PC-3 (cell line): ENCODE measurements around the gene PHKB. TPM values are rescaled to one million over a fixed set of nuclear protein-coding genes. Genes with fewer than 3 reads are reported as not detected.

Source experiments
- ATAC-seq: fragments of 200-7000 bp; cut with Tn5 transposase; 2 replicates; pipeline ENCODE4 v1.9.1; 2020; ENCODE audit warnings: mild to moderate bottlenecking, moderate library complexity
- BruUV-seq: library from RNA; stranded (reverse); fragments of 400-500 nt; replicated peaks from 2 replicates; lab custom pipeline; 2021; lab: Mats Ljungman, UMichigan
- CTCF ChIA-PET: fragments of 300-600 bp; sonication (Branson Sonifier 250); formaldehyde crosslinking; loops from one replicate; lab custom pipeline; 2022; ENCODE audit warnings: antibody characterized with exemption; lab: Charles Lee
- POLR2A ChIA-PET: fragments of 300-600 bp; sonication (Branson Sonifier 250); formaldehyde crosslinking; loops from one replicate; lab custom pipeline; 2022; ENCODE audit warnings: antibody characterized with exemption; ENCODE audit not compliant: unreplicated experiment; lab: Charles Lee
- DNase-seq: peaks from one replicate; pipeline ENCODE4 v3.0.0-alpha.2; 2015
- H2AFZ ChIP-seq: fragments of 300-600 bp; sonication (generic); 2 replicates; pipeline ENCODE4 v1.6.0; 2016; ENCODE audit warnings: antibody characterized with exemption, low read length
- H3F3A ChIP-seq: fragments of 300-600 bp; sonication (generic); one replicate; pipeline ENCODE4 v1.6.0; 2017; ENCODE audit warnings: antibody characterized with exemption, low read length, control low read depth, mild to moderate bottlenecking; ENCODE audit not compliant: unreplicated experiment
- H3K27ac ChIP-seq: fragments of 300-600 bp; sonication (generic); 2 replicates; pipeline ENCODE4 v1.5.1; 2016; ENCODE audit warnings: mild to moderate bottlenecking, low read length
- H3K27me3 ChIP-seq: fragments of 300-600 bp; sonication (generic); 2 replicates; pipeline ENCODE4 v1.6.1; 2016; ENCODE audit warnings: low read length, mixed read lengths
- H3K36me3 ChIP-seq: fragments of 300-600 bp; sonication (generic); 2 replicates; pipeline ENCODE4 v1.6.1; 2016; ENCODE audit warnings: low read depth, mixed run types, low read length, mixed read lengths
- H3K4me1 ChIP-seq: fragments of 300-600 bp; sonication (generic); 2 replicates; pipeline ENCODE4 v1.5.1; 2016; ENCODE audit warnings: low read length; ENCODE audit not compliant: insufficient read depth
- H3K4me2 ChIP-seq: fragments of 300-600 bp; sonication (generic); 2 replicates; pipeline ENCODE4 v1.6.0; 2016; ENCODE audit warnings: low read length
- H3K4me3 ChIP-seq: fragments of 300-600 bp; sonication (generic); 2 replicates; pipeline ENCODE4 v1.5.1; 2016; ENCODE audit warnings: mild to moderate bottlenecking, low read length, mixed read lengths
- H3K79me2 ChIP-seq: fragments of 300-600 bp; sonication (generic); 2 replicates; pipeline ENCODE4 v1.6.1; 2017; ENCODE audit warnings: low read length, mixed read lengths
- H3K9ac ChIP-seq: fragments of 300-600 bp; sonication (generic); 2 replicates; pipeline ENCODE4 v1.6.0; 2016; ENCODE audit warnings: mild to moderate bottlenecking, low read length
- H3K9me2 ChIP-seq: fragments of 300-600 bp; sonication (generic); replicated peaks from 2 replicates; pipeline ENCODE4 v1.6.1; 2016; ENCODE audit warnings: mixed run types, low read length, mixed read lengths
- H3K9me3 ChIP-seq: fragments of 300-600 bp; sonication (generic); 2 replicates; pipeline ENCODE4 v1.6.1; 2016; ENCODE audit warnings: low read length, mixed read lengths
- H4K20me1 ChIP-seq: fragments of 300-600 bp; sonication (generic); 2 replicates; pipeline ENCODE4 v1.6.1; 2016; ENCODE audit warnings: low read length, mixed read lengths
- CTCF ChIP-seq: fragments of 300-600 bp; sonication (generic); conservative IDR thresholded peaks from 2 replicates; pipeline ENCODE4 v1.5.1; 2017; ENCODE audit warnings: antibody characterized with exemption, low read depth, mild to moderate bottlenecking, low read length
- EZH2 ChIP-seq: fragments of 300-600 bp; sonication (generic); IDR thresholded peaks from one replicate; pipeline ENCODE4 v1.6.1; 2017; ENCODE audit warnings: antibody characterized with exemption, mild to moderate bottlenecking, low read length; ENCODE audit not compliant: unreplicated experiment
- EZH2phosphoT487 ChIP-seq: fragments of 300-600 bp; sonication (generic); IDR thresholded peaks from 2 replicates; pipeline ENCODE4 v1.6.1; 2018; ENCODE audit warnings: mild to moderate bottlenecking, antibody characterized with exemption, low read length, borderline replicate concordance
- intact Hi-C: fragments of 100-400 bp; cut with micrococcal nuclease; formaldehyde crosslinking; loops from 2 replicates; pipeline ENCODE4 v1.9.0; 2023
- total RNA-seq: library from RNA; depleted of rRNA; stranded (reverse); fragments of >200 nt; gene quantifications from 2 replicates; pipeline ENCODE4 v1.2.3, GENCODE V29; 2014

PHKB gene
- total RNA-seq, 1 experiment from 2014 or later, result 31.8 TPM

DNA sequence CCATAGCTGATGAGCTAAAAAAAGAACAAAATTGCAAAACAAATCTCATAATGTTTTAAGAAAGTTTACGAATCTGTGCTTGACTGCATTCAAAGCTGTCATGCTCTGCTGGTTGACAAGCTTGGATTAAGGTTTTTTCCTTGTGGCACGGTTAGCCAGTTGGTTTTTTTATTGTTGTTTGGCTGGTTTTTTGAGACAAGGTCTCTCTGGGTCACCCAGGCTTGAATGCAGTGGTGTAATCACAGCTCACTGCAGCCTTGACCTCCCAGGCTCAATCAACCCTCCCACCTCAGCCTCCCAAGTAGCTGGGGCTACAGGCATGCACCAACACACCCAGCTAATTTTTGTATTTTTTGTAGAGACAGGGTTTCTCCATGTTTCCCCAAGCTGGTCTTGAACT is 45.7 kb downstream of the PHKB start:
- H3K4me2 ChIP-seq, result no peak overlapping the region
- H4K20me1 ChIP-seq, result no peaks in the 10 kb centered on the region
- H3K4me3 ChIP-seq, result no peak overlapping the region
- H3K4me1 ChIP-seq, result no peaks in the 10 kb centered on the region
- H3K27ac ChIP-seq, result no peak overlapping the region
- H3K27me3 ChIP-seq, result no peaks in the 10 kb centered on the region
- no peak for TF ChIP-seq EZH2
- TF ChIP-seq EZH2phosphoT487, result no peak
- no peak for TF ChIP-seq CTCF
- no peak overlapping the region for H3K9ac ChIP-seq
- CTCF ChIA-PET, result no interaction called here
- no TSS peak for BruUV-seq
- POLR2A ChIA-PET, result no interaction called here
- intact Hi-C loops, result no loop called here
- H2AFZ ChIP-seq, result no peak overlapping the region
- H3K9me2 ChIP-seq, result no peaks in the 10 kb centered on the region
- DNase-seq (no peak), ATAC-seq (no peak)
- no peaks in the 10 kb centered on the region for H3K9me3 ChIP-seq
- no peaks in the 10 kb centered on the region for H3F3A ChIP-seq
- no peaks in the 10 kb centered on the region for H3K79me2 ChIP-seq
- H3K36me3 ChIP-seq, result peaks cover 14% of the 10 kb centered on the region; the same call in 1 of the 2 replicates

GRCh38 chr16:47507701-47508100 is 46.6 kb downstream of the PHKB start:
- Histone ChIP-seq H2AFZ (no peak overlapping the region), H3K4me3 (no peak overlapping the region), H3K4me2 (no peak overlapping the region), H4K20me1 (no peaks in the 10 kb centered on the region), H3K9me2 (no peaks in the 10 kb centered on the region), H3K36me3 (peaks cover 14% of the 10 kb centered on the region; the same call in 1 of the 2 replicates), H3K27ac (no peak overlapping the region), H3K27me3 (no peaks in the 10 kb centered on the region), H3K79me2 (no peaks in the 10 kb centered on the region), H3K9me3 (no peaks in the 10 kb centered on the region), H3K4me1 (no peaks in the 10 kb centered on the region), H3F3A (no peaks in the 10 kb centered on the region), H3K9ac (no peak overlapping the region)
- intact Hi-C loops, result no loop called here
- ChIA-PET POLR2A (no interaction called here), CTCF (no interaction called here)
- DNase-seq (no peak), ATAC-seq (no peak)
- BruUV-seq, result no TSS peak
- no peak for TF ChIP-seq CTCF
- TF ChIP-seq EZH2phosphoT487, result no peak
- TF ChIP-seq EZH2, result no peak

DNA sequence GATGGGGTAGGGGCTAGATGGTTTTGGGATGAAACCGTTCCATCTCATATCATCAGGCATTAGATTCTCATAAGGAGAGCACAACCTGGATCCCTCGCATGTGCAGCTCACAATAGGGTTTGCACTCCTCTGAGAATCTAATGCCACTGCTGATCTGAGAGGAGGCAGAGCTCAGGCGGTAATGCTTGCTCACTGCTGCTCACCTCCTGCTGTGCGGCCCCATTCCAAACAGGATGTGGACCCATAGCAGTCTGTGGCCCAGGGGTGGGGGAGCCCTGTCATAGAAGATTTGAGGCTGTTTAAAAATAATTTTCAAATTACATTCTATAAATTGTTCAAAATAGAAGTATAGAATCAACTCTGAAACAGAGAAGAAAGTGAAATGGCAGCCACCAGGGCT is 50.8 kb downstream of the PHKB start:
- TF ChIP-seq CTCF (no peak), EZH2phosphoT487 (no peak), EZH2 (no peak)
- DNase-seq (no peak), ATAC-seq (no peak)
- H3K9ac ChIP-seq, result no peak overlapping the region
- no peaks in the 10 kb centered on the region for H4K20me1 ChIP-seq
- no peaks in the 10 kb centered on the region for H3K4me1 ChIP-seq
- H3K4me3 ChIP-seq, result no peak overlapping the region
- no peaks in the 10 kb centered on the region for H3K79me2 ChIP-seq
- H3K9me3 ChIP-seq, result no peaks in the 10 kb centered on the region
- no peak overlapping the region for H2AFZ ChIP-seq
- no TSS peak for BruUV-seq
- no peaks in the 10 kb centered on the region for H3K36me3 ChIP-seq
- H3F3A ChIP-seq, result no peaks in the 10 kb centered on the region
- no peak overlapping the region for H3K27ac ChIP-seq
- CTCF ChIA-PET, result no interaction called here
- intact Hi-C loops, result no loop called here
- POLR2A ChIA-PET, result no interaction called here
- H3K27me3 ChIP-seq, result no peaks in the 10 kb centered on the region
- H3K9me2 ChIP-seq, result no peaks in the 10 kb centered on the region
- H3K4me2 ChIP-seq, result no peak overlapping the region
